ENCODE data around the gene EFL1. TPM values are rescaled to one million over a fixed set of nuclear protein-coding genes. Genes with fewer than 3 reads are reported as not detected.

EFL1 gene
- total and polyA plus RNA-seq, 2 of the 8 experiments (the other 6 are each of a cell fraction or from before 2014, with no cell fraction given) = 10.8 to 31.5 TPM

- TF ChIP-seq EGR1 (IDR thresholded peaks at IDR 0.05; ENCODE audit: borderline replicate concordance, low read depth, low read length) (no peak), FOSL1 (IDR thresholded peaks at IDR 0.05; ENCODE audit: insufficient read depth, low read depth, low read length) (no peak)
Measured at GRCh38 chr15:82106679-82107078, 155.9 kb downstream of the EFL1 start (continued).
